GM10266 (cell line): Measurements from ENCODE around the gene SELENOV.

ENCODE experiments used
- DNase-seq: peaks from one replicate; pipeline ENCODE4 v3.0.0; 2012; ENCODE audit errors: extremely low spot score
- TF ChIP-seq, protein P1 (sequence below): IDR thresholded peaks from 2 replicates; pipeline ENCODE4 v1.5.1; 2012; ENCODE audit warnings: mild to moderate bottlenecking, low read depth; ENCODE audit not compliant: control insufficient read depth, insufficient read depth; ENCODE audit errors: missing control alignments

The SELENOV gene, protein sequence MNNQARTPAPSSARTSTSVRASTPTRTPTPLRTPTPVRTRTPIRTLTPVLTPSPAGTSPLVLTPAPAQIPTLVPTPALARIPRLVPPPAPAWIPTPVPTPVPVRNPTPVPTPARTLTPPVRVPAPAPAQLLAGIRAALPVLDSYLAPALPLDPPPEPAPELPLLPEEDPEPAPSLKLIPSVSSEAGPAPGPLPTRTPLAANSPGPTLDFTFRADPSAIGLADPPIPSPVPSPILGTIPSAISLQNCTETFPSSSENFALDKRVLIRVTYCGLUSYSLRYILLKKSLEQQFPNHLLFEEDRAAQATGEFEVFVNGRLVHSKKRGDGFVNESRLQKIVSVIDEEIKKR

DNA sequence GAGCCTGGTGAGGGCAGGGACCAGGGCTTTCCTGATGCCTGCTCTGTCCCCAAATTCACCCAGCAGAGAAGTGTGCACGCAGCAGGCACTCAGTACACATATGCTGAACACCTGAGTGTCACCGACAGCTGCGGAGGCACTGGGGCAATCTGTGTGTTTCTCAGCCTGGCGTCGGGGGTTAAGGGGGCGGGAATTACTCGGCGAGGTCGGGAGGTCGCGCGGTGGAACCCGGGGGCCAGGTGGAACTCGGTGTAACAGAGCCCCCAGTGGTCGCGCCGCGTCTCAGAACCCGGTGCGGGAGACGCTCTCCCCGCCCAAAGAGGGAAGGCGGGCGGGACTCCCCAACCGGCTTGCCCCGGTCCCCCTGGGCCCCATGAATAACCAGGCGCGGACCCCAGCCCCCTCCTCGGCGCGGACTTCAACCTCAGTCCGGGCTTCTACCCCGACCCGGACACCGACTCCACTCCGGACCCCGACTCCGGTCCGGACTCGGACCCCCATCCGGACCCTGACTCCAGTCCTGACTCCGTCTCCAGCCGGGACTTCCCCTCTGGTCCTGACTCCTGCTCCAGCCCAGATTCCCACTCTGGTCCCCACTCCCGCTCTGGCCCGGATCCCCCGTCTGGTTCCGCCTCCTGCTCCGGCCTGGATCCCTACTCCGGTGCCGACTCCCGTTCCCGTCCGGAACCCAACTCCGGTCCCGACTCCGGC is at the start of gene SELENOV:
SELENOV (plus strand) TSS at position 300 of the 711 bp plus-strand sequence; CDS start at position 374, 74 bp downstream.
- peak; percentile 40 for DNase-seq
- TF ChIP-seq, protein P1, sequence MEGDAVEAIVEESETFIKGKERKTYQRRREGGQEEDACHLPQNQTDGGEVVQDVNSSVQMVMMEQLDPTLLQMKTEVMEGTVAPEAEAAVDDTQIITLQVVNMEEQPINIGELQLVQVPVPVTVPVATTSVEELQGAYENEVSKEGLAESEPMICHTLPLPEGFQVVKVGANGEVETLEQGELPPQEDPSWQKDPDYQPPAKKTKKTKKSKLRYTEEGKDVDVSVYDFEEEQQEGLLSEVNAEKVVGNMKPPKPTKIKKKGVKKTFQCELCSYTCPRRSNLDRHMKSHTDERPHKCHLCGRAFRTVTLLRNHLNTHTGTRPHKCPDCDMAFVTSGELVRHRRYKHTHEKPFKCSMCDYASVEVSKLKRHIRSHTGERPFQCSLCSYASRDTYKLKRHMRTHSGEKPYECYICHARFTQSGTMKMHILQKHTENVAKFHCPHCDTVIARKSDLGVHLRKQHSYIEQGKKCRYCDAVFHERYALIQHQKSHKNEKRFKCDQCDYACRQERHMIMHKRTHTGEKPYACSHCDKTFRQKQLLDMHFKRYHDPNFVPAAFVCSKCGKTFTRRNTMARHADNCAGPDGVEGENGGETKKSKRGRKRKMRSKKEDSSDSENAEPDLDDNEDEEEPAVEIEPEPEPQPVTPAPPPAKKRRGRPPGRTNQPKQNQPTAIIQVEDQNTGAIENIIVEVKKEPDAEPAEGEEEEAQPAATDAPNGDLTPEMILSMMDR, result peak; percentile 19

DNA sequence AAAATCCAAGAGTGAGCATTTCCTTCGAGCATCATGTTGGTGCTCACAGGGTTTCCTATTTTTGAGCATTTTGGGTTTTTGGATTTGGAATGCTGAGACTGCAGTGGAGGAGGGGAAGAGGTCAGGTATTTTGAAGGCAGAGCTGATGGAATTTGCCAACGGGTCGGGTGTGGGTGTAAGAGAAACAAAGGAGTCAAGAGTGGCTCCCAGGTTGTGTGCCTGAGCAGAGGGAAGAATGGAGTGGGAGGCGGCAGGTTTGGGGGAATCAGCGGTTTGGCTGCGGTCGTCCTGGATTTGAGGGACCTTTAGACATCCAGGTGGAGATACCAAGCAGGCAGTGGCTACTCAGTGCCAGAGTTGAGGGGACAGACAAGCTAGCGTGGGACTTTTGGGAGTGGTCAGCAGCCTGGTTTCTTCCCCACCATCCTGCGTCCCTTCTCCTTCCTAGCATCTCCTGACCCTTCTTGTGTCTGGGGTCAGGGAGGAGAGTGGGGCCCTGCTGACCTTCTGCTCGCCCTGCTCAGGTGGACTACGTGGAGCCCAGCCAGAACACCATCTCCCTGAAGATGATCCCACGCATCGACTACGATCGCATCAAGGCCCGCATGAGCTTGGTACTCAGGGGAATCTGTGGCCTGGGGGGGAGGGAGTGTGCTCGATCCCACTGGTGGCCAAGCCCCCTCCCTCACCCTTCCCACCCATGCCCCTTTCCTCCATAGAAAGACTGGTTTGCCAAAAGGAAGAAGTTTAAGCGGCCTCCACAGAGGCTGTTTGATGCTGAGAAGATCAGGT is 48.8 kb upstream of the SELENOV start:
- no peak for DNase-seq
- TF ChIP-seq, protein P1, result no peak

DNA sequence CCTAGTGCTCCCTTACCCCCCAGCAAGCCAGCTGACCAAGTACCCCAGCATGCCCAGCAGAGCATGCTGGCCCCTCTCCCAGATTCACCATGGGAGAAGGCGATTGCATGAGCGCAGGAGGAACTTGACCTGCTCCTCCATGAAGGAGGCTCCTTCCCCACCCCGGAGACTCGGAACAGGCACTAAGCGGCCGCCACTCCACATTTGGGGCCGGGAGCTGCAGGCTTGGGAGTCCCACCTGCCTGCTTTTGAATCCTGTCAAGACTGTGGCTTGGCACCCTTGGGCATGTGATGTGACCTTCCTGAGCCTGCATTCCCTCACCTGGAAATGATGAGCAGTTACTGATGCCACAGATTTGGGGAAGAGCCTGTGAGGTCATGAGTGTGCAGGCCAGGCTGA is 47.0 kb upstream of the SELENOV start:
- TF ChIP-seq, protein P1, result no peak
- no peak for DNase-seq

DNA sequence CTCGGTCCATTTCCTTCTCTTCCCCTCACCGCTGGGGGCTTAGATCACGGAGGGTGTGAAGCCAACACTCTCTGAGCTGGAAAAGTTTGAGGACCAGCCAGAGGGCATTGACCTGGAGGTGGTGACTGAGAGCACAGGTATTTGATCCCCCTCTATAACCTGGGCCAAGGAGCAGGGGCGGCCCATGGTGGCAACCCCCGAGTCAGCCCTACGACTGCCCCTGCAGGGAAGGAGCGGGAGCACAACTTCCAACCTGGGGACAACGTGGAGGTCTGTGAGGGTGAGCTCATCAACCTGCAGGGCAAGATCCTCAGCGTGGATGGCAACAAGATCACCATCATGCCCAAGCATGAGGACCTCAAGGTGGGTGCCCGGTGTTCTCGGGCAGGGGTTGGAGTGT is 45.9 kb upstream of the SELENOV start:
- TF ChIP-seq, protein P1, result no peak
- DNase-seq, result no peak

DNA sequence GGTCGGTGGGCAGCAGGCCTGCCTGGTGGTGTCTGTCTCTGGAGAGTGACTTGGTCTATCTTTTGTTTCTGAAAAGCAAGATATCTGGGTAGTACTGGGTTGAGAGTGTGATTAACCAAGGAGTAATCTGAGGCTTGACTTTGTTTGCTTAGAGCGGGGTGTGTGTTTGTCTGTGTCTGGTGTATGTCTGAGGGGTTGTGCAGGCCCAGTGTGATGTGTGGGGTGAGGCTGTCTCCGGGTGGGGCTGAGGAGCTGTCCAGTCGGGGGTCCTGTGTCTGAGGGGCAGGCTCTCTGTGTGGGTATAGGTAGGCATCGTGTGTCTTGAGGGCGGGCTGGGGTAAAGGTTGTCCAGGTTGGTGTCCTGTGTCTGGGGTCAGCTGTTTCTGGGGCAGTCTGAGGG is 45.4 kb upstream of the SELENOV start:
- DNase-seq, result no peak
- TF ChIP-seq, protein P1, result no peak

DNA sequence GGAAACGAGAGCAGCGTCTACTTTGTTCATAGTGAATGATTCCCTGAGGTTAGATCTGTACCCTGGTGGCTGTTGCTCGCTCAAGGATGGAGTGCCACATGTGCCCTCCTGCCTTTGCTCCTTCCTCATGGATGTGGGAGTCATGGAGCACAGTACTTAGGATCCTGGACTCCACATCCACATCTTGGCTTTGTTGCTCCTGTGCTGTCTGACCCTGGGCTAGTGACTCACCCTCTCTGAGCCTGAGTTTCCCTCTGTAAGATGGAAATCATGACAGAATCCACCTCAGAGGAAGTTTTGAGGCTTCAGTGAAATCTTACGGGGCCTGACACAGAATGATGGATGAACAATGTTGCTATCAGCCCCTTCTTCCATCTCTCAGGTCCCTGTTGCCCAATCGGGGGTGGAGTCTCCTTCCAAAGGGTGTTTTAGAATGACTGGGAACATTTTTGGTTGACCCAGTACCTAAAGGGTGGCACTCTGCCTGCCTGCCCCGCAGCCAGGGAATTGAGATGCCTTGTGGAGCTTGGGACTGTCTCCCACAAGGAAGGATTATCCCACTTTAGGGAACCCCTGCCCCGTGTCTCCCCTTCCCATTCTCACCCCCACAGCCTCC is 44.1 kb upstream of the SELENOV start:
- TF ChIP-seq, protein P1, result no peak
- no peak for DNase-seq
